ENCODE data around the gene CRYBA2.

Gene CRYBA2

DNA sequence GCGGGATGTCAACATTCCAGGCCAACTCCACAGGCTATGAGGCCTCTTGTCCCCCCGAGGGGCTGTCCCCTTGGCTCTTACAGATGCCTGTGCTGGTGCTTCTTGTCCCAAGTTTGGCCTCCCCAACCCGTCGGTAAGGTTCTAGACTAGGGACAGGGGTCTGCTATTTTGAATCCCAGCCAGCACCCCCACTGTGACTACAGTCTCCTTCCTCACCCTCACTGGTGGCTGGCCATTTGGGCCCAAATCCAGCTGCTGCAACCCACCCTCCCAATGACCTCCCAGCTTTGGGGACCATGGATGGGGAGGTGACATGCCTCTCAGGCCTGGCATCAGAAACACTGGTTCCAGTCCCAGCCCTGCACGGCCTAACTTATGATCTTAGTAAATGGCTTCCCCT, 29.4 kb upstream of the CRYBA2 start:
- DNase-seq, result no peak

GRCh38 chr2:219022041-219022440, 28.8 kb upstream of the CRYBA2 start:
- DNase-seq, result no peak

- no peak for DNase-seq
Observed at GRCh38 chr2:219021591-219021990, 28.4 kb upstream of the CRYBA2 start.

DNA sequence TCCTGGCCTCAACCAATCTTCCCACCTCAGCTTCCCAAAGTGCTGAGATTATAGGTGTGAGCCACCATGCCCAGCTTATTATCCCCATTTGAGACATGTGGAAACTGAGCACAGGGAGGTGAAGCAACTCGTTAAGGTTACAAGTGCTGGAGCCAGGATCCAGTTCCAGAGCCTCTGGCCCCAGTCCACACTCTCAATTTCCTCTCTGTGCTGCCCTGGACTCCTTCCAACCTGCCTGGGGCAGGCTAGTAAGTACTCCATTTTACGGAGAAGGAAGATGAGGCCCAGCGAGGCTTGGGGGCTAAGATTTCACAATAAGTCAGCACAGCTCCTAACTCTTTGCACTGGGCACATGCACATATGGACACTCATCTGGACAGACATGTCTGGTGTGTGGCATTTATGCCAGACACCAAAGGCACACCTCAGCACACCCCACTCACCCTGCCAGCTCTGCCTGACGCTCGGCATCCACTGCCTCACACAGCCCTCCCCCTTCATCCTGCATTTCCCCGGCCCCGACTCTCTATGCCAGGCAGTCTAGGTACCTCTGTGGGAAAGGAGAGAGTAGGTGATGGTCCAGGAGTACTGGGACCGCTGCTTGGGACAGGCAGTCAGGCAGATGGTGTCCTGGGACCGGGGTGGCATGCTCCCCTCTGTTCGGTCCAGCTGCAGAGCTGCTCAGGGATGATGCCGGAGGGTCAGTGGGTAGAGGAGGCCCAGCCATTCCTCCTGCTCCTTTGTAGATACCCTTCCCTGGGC, 27.6 kb upstream of the CRYBA2 start:
- DNase-seq, result no peak

GRCh38 chr2:219019436-219019835, 26.2 kb upstream of the CRYBA2 start:
- DNase-seq, result no peak

GRCh38 chr2:219018726-219019125, 25.5 kb upstream of the CRYBA2 start:
- no peak for DNase-seq

DNA sequence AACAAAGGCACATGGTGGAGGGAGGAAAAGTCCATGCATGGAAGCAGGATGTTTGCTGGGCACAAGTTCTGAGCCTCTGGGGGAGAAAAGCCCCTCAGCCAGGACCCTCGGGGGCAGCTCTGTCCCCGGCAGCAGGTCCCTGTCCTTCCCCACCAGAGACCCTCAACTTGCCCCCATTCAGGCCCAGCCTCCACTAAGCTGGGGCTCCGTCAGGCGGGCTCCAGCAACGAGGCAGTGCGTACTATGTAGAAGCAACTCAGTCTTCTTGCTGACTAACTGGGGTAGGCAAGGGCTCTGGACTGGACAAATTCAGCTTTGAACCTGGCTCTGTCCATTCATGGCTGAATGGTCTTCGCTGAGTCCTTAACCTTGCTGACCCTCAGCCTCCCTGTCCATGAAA, 25.1 kb upstream of the CRYBA2 start:
- DNase-seq, result no peak

- DNase-seq, result no peak
Observed at GRCh38 chr2:219017201-219017931, 24.1 kb upstream of the CRYBA2 start.

- no peak for DNase-seq
Observed at GRCh38 chr2:219016721-219017120, 23.5 kb upstream of the CRYBA2 start.

- DNase-seq, result no peak
Observed at GRCh38 chr2:219010873-219011272, 17.7 kb upstream of the CRYBA2 start.

- no peak for DNase-seq
Observed at GRCh38 chr2:219010162-219010756, 17.0 kb upstream of the CRYBA2 start.

- no peak for DNase-seq
Observed at GRCh38 chr2:219009294-219009693, 16.1 kb upstream of the CRYBA2 start.

- DNase-seq, result no peak
Observed at GRCh38 chr2:219003979-219004378, 10.8 kb upstream of the CRYBA2 start.

DNA sequence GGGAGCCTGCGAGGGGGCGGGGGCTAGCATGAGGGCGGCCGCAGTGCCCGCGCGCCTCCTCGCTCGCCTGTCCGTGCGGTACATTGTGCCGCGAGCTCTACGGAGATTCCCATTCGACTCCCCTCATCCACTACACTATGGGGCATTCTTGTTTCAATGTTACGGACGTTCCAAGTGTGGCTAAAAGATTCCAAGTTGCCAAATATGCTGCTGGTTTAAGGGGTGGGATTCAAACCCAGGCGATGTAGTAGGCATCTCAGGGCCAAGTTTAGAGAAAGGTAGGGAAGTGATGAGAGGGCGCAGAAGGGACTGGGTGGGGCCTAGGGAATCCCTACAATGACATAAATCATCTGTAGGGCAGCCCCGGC, 10.0 kb upstream of the CRYBA2 start:
- no peak for DNase-seq

GRCh38 chr2:219002395-219003266, 9.4 kb upstream of the CRYBA2 start:
- DNase-seq, result no peak

DNA sequence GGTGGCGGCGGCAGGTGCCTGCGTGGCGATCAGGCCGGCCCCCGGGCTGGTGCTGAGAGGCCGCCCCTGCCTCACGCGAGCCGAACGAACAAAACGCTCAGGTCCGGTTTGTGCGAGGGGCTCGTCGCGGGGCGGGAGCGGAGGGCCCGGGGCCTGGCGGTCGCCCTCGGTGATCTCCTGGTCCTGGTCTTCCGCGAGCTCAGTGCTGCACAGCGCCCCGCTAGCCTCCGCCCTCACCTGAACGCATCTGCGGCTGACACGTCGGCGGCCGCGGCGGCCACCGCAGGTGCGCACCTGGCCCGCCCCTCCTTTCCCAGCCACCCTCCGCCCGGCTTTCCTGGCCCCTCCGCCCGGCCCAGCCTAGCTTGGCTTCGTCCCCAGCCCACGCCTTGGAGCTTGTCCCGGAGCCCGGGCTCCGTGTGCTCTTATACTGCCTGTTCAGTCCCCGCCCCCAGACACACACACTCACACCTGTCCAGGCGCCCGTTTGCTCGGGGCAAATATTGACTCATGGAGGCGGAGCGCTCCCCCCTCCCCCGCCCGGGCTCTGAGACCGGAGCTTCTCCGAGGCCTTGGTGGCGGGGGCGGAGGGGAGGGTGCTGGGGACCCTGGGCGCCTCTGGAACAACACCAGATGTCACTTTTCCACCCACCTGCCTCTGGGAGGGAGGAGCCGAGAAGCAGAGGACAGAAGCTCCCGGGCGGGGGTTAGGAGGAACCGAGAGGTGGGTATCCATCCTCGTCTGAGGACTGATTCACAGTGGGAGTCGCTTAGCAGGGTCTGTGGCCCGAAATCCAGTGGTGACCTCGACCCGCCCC, 8.6 kb upstream of the CRYBA2 start:
- no peak for DNase-seq

- DNase-seq, result no peak
Observed at GRCh38 chr2:219001100-219001576, 7.9 kb upstream of the CRYBA2 start.

- no peak for DNase-seq
Observed at GRCh38 chr2:219000569-219000960, 7.3 kb upstream of the CRYBA2 start.

DNA sequence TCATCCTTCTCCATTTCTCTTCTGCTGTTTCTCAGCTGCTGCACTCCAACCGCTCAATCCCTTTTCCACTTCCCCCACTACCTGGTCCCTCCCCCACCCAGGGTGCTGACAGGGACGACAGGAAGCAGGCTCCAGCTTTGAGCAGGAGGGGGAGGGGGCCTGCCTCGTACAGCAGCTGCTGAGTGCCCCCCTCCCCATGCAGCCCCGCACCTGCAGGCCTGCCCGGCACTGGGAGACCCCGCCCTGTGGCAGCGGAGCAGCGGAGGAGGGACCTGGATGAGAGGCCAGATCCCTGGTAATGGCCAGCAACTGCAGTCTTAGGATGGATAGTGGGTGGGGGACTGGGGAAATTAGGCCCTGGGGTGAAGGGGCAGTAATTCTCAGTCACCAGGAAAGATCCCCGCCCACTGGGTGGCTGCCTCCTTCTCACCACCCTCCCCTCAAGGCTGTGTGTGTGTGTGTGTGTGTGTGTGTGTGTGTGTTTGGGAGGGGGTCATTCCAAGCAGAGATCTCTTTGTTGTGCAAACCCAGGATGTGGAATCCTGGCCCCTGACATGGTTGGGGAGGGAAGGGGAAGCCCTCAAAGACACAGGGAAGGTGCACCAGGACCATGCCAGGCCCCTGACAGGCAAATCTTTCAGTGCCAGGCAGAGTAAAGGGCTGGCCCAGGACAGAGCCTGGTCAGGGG, 6.8 kb upstream of the CRYBA2 start:
- no peak for DNase-seq

GRCh38 chr2:218999021-218999880, 6.0 kb upstream of the CRYBA2 start:
- no peak for DNase-seq

Measured in fibroblast of skin of right quadriceps (primary cell).